ENCODE data around the gene CYGB.

Gene CYGB

GRCh38 chr17:76562734-76563148 is 25.2 kb upstream of the CYGB start:
- TF ChIP-seq TCF12 (IDR thresholded peaks at IDR 0.05; ENCODE audit: low read depth) (no peak), CEBPB (IDR thresholded peaks at IDR 0.05) (no peak), MAX (IDR thresholded peaks at IDR 0.05) (no peak), NFIC (IDR thresholded peaks at IDR 0.05) (no peak), ZBTB7A (IDR thresholded peaks at IDR 0.05; ENCODE audit: low read depth) (no peak), REST (IDR thresholded peaks at IDR 0.05; ENCODE audit: low read depth) (no peak), TAF1 (IDR thresholded peaks at IDR 0.05; ENCODE audit: low read depth) (no peak), EGR1 (IDR thresholded peaks at IDR 0.05) (no peak), CREB1 (IDR thresholded peaks at IDR 0.05; ENCODE audit: low read depth) (no peak)

GRCh38 chr17:76561799-76562268 is 24.3 kb upstream of the CYGB start:
- no peak for TF ChIP-seq REST (IDR thresholded peaks at IDR 0.05; ENCODE audit: low read depth)
- TF ChIP-seq CREB1 (IDR thresholded peaks at IDR 0.05; ENCODE audit: low read depth) = no peak
- no peak for TF ChIP-seq MAX (IDR thresholded peaks at IDR 0.05)
- no peak for TF ChIP-seq RAD21 (IDR thresholded peaks at IDR 0.05; ENCODE audit: low read depth)
- TF ChIP-seq ZBTB7A (IDR thresholded peaks at IDR 0.05; ENCODE audit: low read depth) = no peak
- no peak for TF ChIP-seq YY1 (IDR thresholded peaks at IDR 0.05; ENCODE audit: low read depth)
- no peak for TF ChIP-seq NFIC (IDR thresholded peaks at IDR 0.05)
- TF ChIP-seq TCF12 (IDR thresholded peaks at IDR 0.05; ENCODE audit: low read depth) = no peak
- no peak for TF ChIP-seq EP300 (IDR thresholded peaks at IDR 0.05; ENCODE audit: borderline replicate concordance)
- no peak for TF ChIP-seq EGR1 (IDR thresholded peaks at IDR 0.05)
- no peak for TF ChIP-seq TAF1 (IDR thresholded peaks at IDR 0.05; ENCODE audit: low read depth)
- no peak for TF ChIP-seq CEBPB (IDR thresholded peaks at IDR 0.05)
- TF ChIP-seq TEAD4 (IDR thresholded peaks at IDR 0.05) = no peak
- TF ChIP-seq FOXM1 (IDR thresholded peaks at IDR 0.05; ENCODE audit: borderline replicate concordance, low read depth) = no peak
- no peak for TF ChIP-seq USF1 (IDR thresholded peaks at IDR 0.05)

- TF ChIP-seq CEBPB (IDR thresholded peaks at IDR 0.05) = no peak
Measured at GRCh38 chr17:76561332-76561731, 23.8 kb upstream of the CYGB start.

- TF ChIP-seq FOXM1 (IDR thresholded peaks at IDR 0.05; ENCODE audit: borderline replicate concordance, low read depth) (no peak), USF1 (IDR thresholded peaks at IDR 0.05) (no peak), TCF12 (IDR thresholded peaks at IDR 0.05; ENCODE audit: low read depth) (no peak), ZBTB7A (IDR thresholded peaks at IDR 0.05; ENCODE audit: low read depth) (no peak), TAF1 (IDR thresholded peaks at IDR 0.05; ENCODE audit: low read depth) (no peak), CEBPB (IDR thresholded peaks at IDR 0.05) (no peak), EP300 (IDR thresholded peaks at IDR 0.05; ENCODE audit: borderline replicate concordance) (no peak), EGR1 (IDR thresholded peaks at IDR 0.05) (no peak), RAD21 (IDR thresholded peaks at IDR 0.05; ENCODE audit: low read depth) (no peak), MAX (IDR thresholded peaks at IDR 0.05) (no peak), REST (IDR thresholded peaks at IDR 0.05; ENCODE audit: low read depth) (no peak), CREB1 (IDR thresholded peaks at IDR 0.05; ENCODE audit: low read depth) (no peak), YY1 (IDR thresholded peaks at IDR 0.05; ENCODE audit: low read depth) (no peak), TEAD4 (IDR thresholded peaks at IDR 0.05) (no peak), NFIC (IDR thresholded peaks at IDR 0.05) (no peak)
Measured at GRCh38 chr17:76560877-76561221, 23.3 kb upstream of the CYGB start.
